Common myeloid progenitor, CD34-positive (primary cell): ENCODE results near the gene SLC15A1.

Experiments used
- CTCF ChIA-PET: fragments of 350-600 bp; sonication (Branson Sonifier 250); formaldehyde crosslinking; loops from one replicate; lab custom pipeline; 2021; ENCODE audit warnings: antibody characterized with exemption; lab: Charles Lee
- POLR2A ChIA-PET: fragments of 350-600 bp; sonication (Branson Sonifier 250); formaldehyde crosslinking; loops from one replicate; lab custom pipeline; 2021; ENCODE audit warnings: antibody characterized with exemption; lab: Charles Lee
- DNase-seq, 3 donors: peaks; one replicate each; pipeline versions ENCODE4 v3.0.0 to v3.0.0-alpha.2; 2013
- H3K27ac ChIP-seq, 2 experiments: 1 replicate in 1 of 2; 2 replicates in 1 of 2; pipeline ENCODE4 v1.7.0; 2013; ENCODE audit warnings: inconsistent platforms in 2 of 2, low read length in 2 of 2, mild to moderate bottlenecking in 2 of 2, low read depth in 1 of 2, moderate library complexity in 1 of 2; ENCODE audit not compliant: severe bottlenecking in 2 of 2, insufficient read depth in 1 of 2, poor library complexity in 1 of 2
- H3K27me3 ChIP-seq, 5 experiments: replicated peaks in 2 of 5; 1 replicate in 3 of 5; 2 replicates in 2 of 5; pipeline versions ENCODE4 v1.6.1 to v1.7.0; 2013; ENCODE audit warnings: low read length in 4 of 5, mild to moderate bottlenecking in 2 of 5, moderate library complexity in 2 of 5, inconsistent platforms in 1 of 5; ENCODE audit not compliant: insufficient read depth in 5 of 5, control insufficient read depth in 4 of 5
- H3K36me3 ChIP-seq, 4 experiments: 1 replicate in 2 of 4; 2 replicates in 2 of 4; pipeline versions ENCODE4 v1.6.1 to v1.7.0; 2013; ENCODE audit warnings: low read length in 3 of 4, control low read depth in 1 of 4, mild to moderate bottlenecking in 1 of 4; ENCODE audit not compliant: control insufficient read depth in 4 of 4, insufficient read depth in 4 of 4
- H3K4me1 ChIP-seq, 4 experiments: 1 replicate in 3 of 4; 2 replicates in 1 of 4; pipeline versions ENCODE4 v1.6.1 to v1.7.1; 2013; ENCODE audit warnings: low read length in 3 of 4, mild to moderate bottlenecking in 3 of 4, control low read depth in 1 of 4, inconsistent platforms in 1 of 4, moderate library complexity in 1 of 4; ENCODE audit not compliant: control insufficient read depth in 4 of 4, insufficient read depth in 4 of 4; ENCODE audit errors: control extremely low read depth in 1 of 4
- H3K4me3 ChIP-seq, 7 experiments: 1 replicate in 4 of 7; 2 replicates in 3 of 7; pipeline versions ENCODE4 v1.5.1 to v1.7.0; 2013; ENCODE audit warnings: mild to moderate bottlenecking in 7 of 7, low read length in 6 of 7, moderate library complexity in 6 of 7, inconsistent platforms in 2 of 7, low read depth in 2 of 7, control low read depth in 1 of 7; ENCODE audit not compliant: insufficient read depth in 4 of 7, control insufficient read depth in 1 of 7; ENCODE audit errors: extremely low read depth in 1 of 7
- H3K9me3 ChIP-seq, 5 experiments: 1 replicate in 4 of 5; 2 replicates in 1 of 5; pipeline versions ENCODE4 v1.6.1 to v1.7.1; 2013; ENCODE audit warnings: low read length in 4 of 5, mild to moderate bottlenecking in 2 of 5, inconsistent platforms in 1 of 5, low read depth in 1 of 5, moderate library complexity in 1 of 5; ENCODE audit not compliant: control insufficient read depth in 4 of 5, insufficient read depth in 2 of 5; ENCODE audit errors: control extremely low read depth in 1 of 5
- WGBS: methylation state at CpG from one replicate; pipeline ENCODE4 v1.1.5; 2013; ENCODE audit not compliant: insufficient coverage; 5-methylcytosine and 5-hydroxymethylcytosine counted together

Gene SLC15A1

GRCh38 chr13:98781470-98781869, 29.0 kb upstream of the SLC15A1 start:
- no peak overlapping the region for H3K4me3 ChIP-seq
- DNase-seq, result no peak
- H3K4me1 ChIP-seq, result no peaks in the 10 kb centered on the region
- no peak overlapping the region for H3K27ac ChIP-seq
- H3K27me3 ChIP-seq, result peaks cover 0 to 34% (median 2%) of the 10 kb centered on the region in 5 experiments
- ChIA-PET POLR2A (no interaction called here), CTCF (no interaction called here)
- 93% methylated on average over 8 of the region's 11 CpGs for WGBS
- no peaks in the 10 kb centered on the region for H3K36me3 ChIP-seq
- peaks cover 0 to 2% (median 0%) of the 10 kb centered on the region in 5 experiments for H3K9me3 ChIP-seq

GRCh38 chr13:98781045-98781444, 28.6 kb upstream of the SLC15A1 start:
- H3K9me3 ChIP-seq, result peaks cover 0 to 2% (median 0%) of the 10 kb centered on the region in 5 experiments
- POLR2A ChIA-PET, result no interaction called here
- peaks cover 0 to 31% (median 2%) of the 10 kb centered on the region in 5 experiments for H3K27me3 ChIP-seq
- H3K27ac ChIP-seq, result no peak overlapping the region
- no peak for DNase-seq
- CTCF ChIA-PET, result no interaction called here
- no peak overlapping the region for H3K4me3 ChIP-seq
- no peaks in the 10 kb centered on the region for H3K36me3 ChIP-seq
- WGBS, result 79% methylated on average over 11 of the region's 11 CpGs
- no peaks in the 10 kb centered on the region for H3K4me1 ChIP-seq

- Histone ChIP-seq H3K9me3 (peaks cover 0 to 2% (median 0%) of the 10 kb centered on the region in 5 experiments), H3K27ac (no peak overlapping the region), H3K4me1 (no peaks in the 10 kb centered on the region), H3K27me3 (peaks cover 0 to 28% (median 2%) of the 10 kb centered on the region in 5 experiments), H3K4me3 (no peak overlapping the region), H3K36me3 (no peaks in the 10 kb centered on the region)
- ChIA-PET CTCF (no interaction called here), POLR2A (no interaction called here)
- 32% methylated on average over 2 of the region's 2 CpGs for WGBS
- no peak for DNase-seq
Observed at GRCh38 chr13:98780451-98780850, 28.0 kb upstream of the SLC15A1 start.

GRCh38 chr13:98779695-98780094, 27.2 kb upstream of the SLC15A1 start:
- Histone ChIP-seq H3K4me3 (no peak overlapping the region), H3K27me3 (peaks cover 0 to 24% (median 2%) of the 10 kb centered on the region in 5 experiments), H3K27ac (no peak overlapping the region), H3K36me3 (no peaks in the 10 kb centered on the region), H3K4me1 (no peaks in the 10 kb centered on the region), H3K9me3 (peaks cover 0 to 2% (median 0%) of the 10 kb centered on the region in 5 experiments)
- ChIA-PET CTCF (no interaction called here), POLR2A (no interaction called here)
- 80% methylated on average over 1 of the region's 1 CpG for WGBS
- DNase-seq, result no peak

GRCh38 chr13:98778749-98779148, 26.3 kb upstream of the SLC15A1 start:
- Histone ChIP-seq H3K9me3 (peaks cover 0 to 2% (median 0%) of the 10 kb centered on the region in 5 experiments), H3K4me1 (no peaks in the 10 kb centered on the region), H3K27ac (no peak overlapping the region), H3K27me3 (peaks cover 0 to 24% (median 2%) of the 10 kb centered on the region in 5 experiments), H3K36me3 (no peaks in the 10 kb centered on the region), H3K4me3 (no peak overlapping the region)
- ChIA-PET CTCF (no interaction called here), POLR2A (no interaction called here)
- DNase-seq, result no peak
- WGBS, result 65% methylated on average over 5 of the region's 8 CpGs

GRCh38 chr13:98776644-98777043, 24.2 kb upstream of the SLC15A1 start:
- 97% methylated on average over 5 of the region's 5 CpGs for WGBS
- Histone ChIP-seq H3K9me3 (peaks cover 0 to 2% (median 0%) of the 10 kb centered on the region in 5 experiments), H3K4me1 (no peaks in the 10 kb centered on the region), H3K36me3 (no peaks in the 10 kb centered on the region), H3K27ac (no peak overlapping the region), H3K4me3 (no peak overlapping the region), H3K27me3 (peaks cover 0 to 12% (median 2%) of the 10 kb centered on the region in 5 experiments)
- DNase-seq, result no peak
- ChIA-PET CTCF (no interaction called here), POLR2A (no interaction called here)

- H3K4me1 ChIP-seq, result no peaks in the 10 kb centered on the region
- no peaks in the 10 kb centered on the region for H3K9me3 ChIP-seq
- H3K27ac ChIP-seq, result no peak overlapping the region
- WGBS, result 96% methylated on average over 20 of the region's 22 CpGs
- POLR2A ChIA-PET, result no interaction called here
- no peaks in the 10 kb centered on the region for H3K36me3 ChIP-seq
- H3K27me3 ChIP-seq, result peaks cover 0 to 12% (median 4%) of the 10 kb centered on the region in 5 experiments
- no peak overlapping the region for H3K4me3 ChIP-seq
- DNase-seq, result no peak
- CTCF ChIA-PET, result no interaction called here
Observed at GRCh38 chr13:98775844-98776598, 23.5 kb upstream of the SLC15A1 start.
